ENCODE measurements around the gene OBP2B. TPM values are rescaled to one million over a fixed set of nuclear protein-coding genes. Genes with fewer than 3 reads are reported as not detected.
"Not testable (repeated sequence)": the region's sequence is repeated elsewhere in the genome, so short reads cannot be mapped to it uniquely, and the experiment has no call there.

Gene OBP2B
- total and polyA plus RNA-seq, 10 of the 15 experiments (the other 5 are each of a cell fraction or from before 2014, with no cell fraction given) = not detected

GRCh38 chr9:133237035-133237731, 28.1 kb upstream of the OBP2B start:
- POLR2A ChIA-PET = no interaction called here
- H3K4me3 ChIP-seq = no peak overlapping the region
- H3K36me3 ChIP-seq (ENCODE audit: control insufficient read depth in 2 of 2, insufficient read depth in 2 of 2, low read length in 1 of 2) = no peaks in the 10 kb centered on the region
- no peak for TF ChIP-seq PAX5 (IDR thresholded peaks at IDR 0.05; ENCODE audit: borderline replicate concordance, low read depth, low read length)
- no peak for TF ChIP-seq SIN3A (IDR thresholded peaks at IDR 0.05; ENCODE audit: low read depth, low read length)
- TF ChIP-seq MTA3 (IDR thresholded peaks at IDR 0.05; ENCODE audit: borderline replicate concordance, low read length) = no peak
- no peak for TF ChIP-seq RAD21 (IDR thresholded peaks at IDR 0.05; ENCODE audit: insufficient read depth, low read depth, low read length)
- TF ChIP-seq CREB1 (IDR thresholded peaks at IDR 0.05; ENCODE audit: low read depth) = no peak
- TF ChIP-seq TCF12 (IDR thresholded peaks at IDR 0.05; ENCODE audit: low read depth, low read length) = no peak
- TF ChIP-seq HDGF (IDR thresholded peaks at IDR 0.05) = no peak
- TF ChIP-seq ATF7 (IDR thresholded peaks at IDR 0.05; ENCODE audit: low read depth) = no peak
- no peak for TF ChIP-seq FOXK2 (IDR thresholded peaks at IDR 0.05)
- in situ Hi-C loops (cut with MboI) (no loop called here), intact Hi-C loops (cut with micrococcal nuclease; ENCODE audit: unreplicated experiment) (no loop called here)
- no peaks in the 10 kb centered on the region for H3K9me3 ChIP-seq (replicated peaks; ENCODE audit: control insufficient read depth, insufficient read depth, low read length)
- BruUV-seq (replicated peaks) = no TSS peak
- FAIRE-seq (no peak), DNase-seq (ENCODE audit: low read depth, low spot score) (no peak), ATAC-seq (no peak)
- 32% methylated on average over 17 of the region's 17 CpGs for WGBS (ENCODE audit: insufficient coverage, insufficient replicate concordance, low lambda C conversion rate, missing lambda C conversion rate)
- no peaks in the 10 kb centered on the region for H3K4me1 ChIP-seq (ENCODE audit: control insufficient read depth, insufficient read depth, low read length)
- RAD21 ChIA-PET (ENCODE audit: unreplicated experiment) = no interaction called here
- no peak overlapping the region for H3K27ac ChIP-seq (ENCODE audit: control insufficient read depth, insufficient read depth)
- H3K4me2 ChIP-seq (ENCODE audit: control insufficient read depth, insufficient read depth) = no peak overlapping the region
- no peaks in the 10 kb centered on the region for H3K27me3 ChIP-seq (replicated peaks in 1 of 2; ENCODE audit: control insufficient read depth in 2 of 2, insufficient read depth in 2 of 2, low read length in 1 of 2)
- H3K9ac ChIP-seq (ENCODE audit: control insufficient read depth, insufficient read depth, low read length) = no peak overlapping the region
- SMC1A ChIA-PET (ENCODE audit: uncharacterized antibody, unreplicated experiment) = no interaction called here
- no peaks in the 10 kb centered on the region for H3K79me2 ChIP-seq (ENCODE audit: control insufficient read depth, insufficient read depth, low read length)
- H2AFZ ChIP-seq (ENCODE audit: control insufficient read depth, low read depth, low read length) = no peak overlapping the region
- CTCF ChIA-PET = interaction anchor here (0.8 kb wide), 1 partner anchor 201 kb away, joined by 3 read pairs; no protein-coding TSS in a partner anchor
- H4K20me1 ChIP-seq (ENCODE audit: control insufficient read depth, insufficient read depth) = no peaks in the 10 kb centered on the region

- FAIRE-seq; CTCF ChIA-PET; H4K20me1 ChIP-seq (ENCODE audit: control insufficient read depth, insufficient read depth); DNase-seq (ENCODE audit: low read depth, low spot score); H2AFZ ChIP-seq (ENCODE audit: control insufficient read depth, low read depth, low read length); H3K9ac ChIP-seq (ENCODE audit: control insufficient read depth, insufficient read depth, low read length); H3K4me1 ChIP-seq (ENCODE audit: control insufficient read depth, insufficient read depth, low read length); H3K36me3 ChIP-seq (ENCODE audit: control insufficient read depth in 2 of 2, insufficient read depth in 2 of 2, low read length in 1 of 2); intact Hi-C loops (cut with micrococcal nuclease; ENCODE audit: unreplicated experiment); SMC1A ChIA-PET (ENCODE audit: uncharacterized antibody, unreplicated experiment); H3K4me2 ChIP-seq (ENCODE audit: control insufficient read depth, insufficient read depth); in situ Hi-C loops (cut with MboI); H3K4me3 ChIP-seq; ATAC-seq; RAD21 ChIA-PET (ENCODE audit: unreplicated experiment); H3K27ac ChIP-seq (ENCODE audit: control insufficient read depth, insufficient read depth); H3K79me2 ChIP-seq (ENCODE audit: control insufficient read depth, insufficient read depth, low read length); H3K9me3 ChIP-seq (replicated peaks; ENCODE audit: control insufficient read depth, insufficient read depth, low read length); H3K27me3 ChIP-seq (replicated peaks in 1 of 2; ENCODE audit: control insufficient read depth in 2 of 2, insufficient read depth in 2 of 2, low read length in 1 of 2); BruUV-seq (replicated peaks); POLR2A ChIA-PET: not testable (repeated sequence)
- WGBS (ENCODE audit: insufficient coverage, insufficient replicate concordance, low lambda C conversion rate, missing lambda C conversion rate) = 38% methylated on average over 19 of the region's 19 CpGs
Observed at GRCh38 chr9:133236291-133237034, 27.4 kb upstream of the OBP2B start.

All from GM12878 (cell line).